Left forelimb (tissue), 1 donor: ENCODE data around the gene CAV1.

Experiments used
- DNase-seq: peaks from one replicate; pipeline ENCODE4 v3.0.0-alpha.2; 2018; ENCODE audit warnings: low spot score

The CAV1 gene

DNA sequence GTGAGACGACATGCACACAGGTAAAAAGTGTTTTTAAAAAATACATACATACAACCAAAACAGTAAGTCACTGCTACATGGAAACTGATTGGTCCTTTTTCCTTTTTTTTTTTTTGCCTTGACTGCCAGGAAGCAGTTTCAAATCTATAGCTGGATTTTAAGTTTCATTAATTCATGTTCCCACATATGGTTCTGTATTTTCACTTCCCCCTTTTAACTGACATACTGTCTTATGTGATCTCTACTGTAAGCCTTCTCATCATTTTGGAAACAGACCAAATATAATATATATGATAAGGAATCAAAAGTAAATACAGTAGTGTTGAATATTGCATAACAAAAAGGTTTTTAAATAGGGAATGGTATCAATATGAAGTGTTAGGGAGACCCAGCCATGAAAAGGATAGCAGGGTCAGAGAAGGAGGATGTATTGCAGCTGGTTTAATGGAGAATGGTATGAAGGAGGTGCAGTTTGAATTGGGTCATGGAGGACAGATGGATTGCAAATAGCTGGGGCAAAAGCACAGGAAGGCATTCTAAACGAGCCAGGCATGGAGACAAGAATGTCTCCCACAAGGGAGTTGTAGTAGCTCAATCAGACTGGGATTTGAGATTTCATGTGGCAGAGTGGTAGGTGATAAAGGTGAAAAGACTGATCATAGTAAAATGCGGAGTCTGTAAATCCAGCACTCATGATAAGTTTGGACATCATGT, 5.4 kb downstream of the CAV1 start:
- DNase-seq: no peak

DNA sequence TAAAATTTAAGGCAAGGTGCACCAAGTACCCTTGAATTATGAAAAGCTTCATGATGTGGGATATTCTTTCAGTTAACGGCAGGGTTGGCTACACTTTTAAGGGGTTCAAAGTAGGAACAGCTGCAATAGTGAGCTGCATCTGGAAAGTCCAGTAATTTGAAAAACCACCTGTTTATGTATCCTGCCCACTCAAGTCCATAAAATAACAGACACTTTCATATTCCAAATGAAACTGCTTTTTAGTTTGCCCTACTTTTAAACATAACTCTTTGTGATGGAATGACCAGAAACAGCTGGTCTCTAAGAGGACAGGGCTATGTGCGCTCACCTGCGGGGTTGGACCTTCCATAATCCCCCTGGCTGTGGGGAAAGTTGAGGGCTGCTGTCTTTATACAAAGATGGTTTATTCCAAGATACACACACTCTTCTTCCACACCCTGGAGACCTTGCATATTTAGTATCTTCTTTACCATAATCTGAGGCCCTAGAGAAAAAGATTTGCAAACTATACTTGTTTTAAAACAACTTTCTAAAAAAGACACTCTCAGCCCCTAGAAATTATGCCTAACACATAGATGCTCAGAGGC, 7.4 kb downstream of the CAV1 start:
- DNase-seq: no peak

DNA sequence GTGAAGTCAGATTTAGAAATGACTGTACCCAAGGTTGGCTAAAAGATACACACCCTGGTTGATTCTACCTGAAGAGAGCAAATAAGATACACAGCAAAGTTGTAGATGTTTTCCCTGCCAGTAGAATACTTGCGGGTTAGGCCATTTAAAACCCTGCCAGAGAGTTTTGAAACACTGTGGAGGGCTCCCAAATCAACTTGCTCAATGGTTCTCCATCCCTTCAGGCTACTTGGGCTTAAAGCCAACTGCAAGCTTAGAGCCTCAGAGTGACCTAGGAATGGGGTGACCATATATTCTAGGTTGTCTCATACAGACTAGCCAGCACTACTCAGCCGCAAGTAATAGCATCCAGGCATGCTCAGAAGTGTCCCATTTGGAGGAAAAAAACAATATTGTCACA, 10.0 kb downstream of the CAV1 start:
- DNase-seq: no peak

DNA sequence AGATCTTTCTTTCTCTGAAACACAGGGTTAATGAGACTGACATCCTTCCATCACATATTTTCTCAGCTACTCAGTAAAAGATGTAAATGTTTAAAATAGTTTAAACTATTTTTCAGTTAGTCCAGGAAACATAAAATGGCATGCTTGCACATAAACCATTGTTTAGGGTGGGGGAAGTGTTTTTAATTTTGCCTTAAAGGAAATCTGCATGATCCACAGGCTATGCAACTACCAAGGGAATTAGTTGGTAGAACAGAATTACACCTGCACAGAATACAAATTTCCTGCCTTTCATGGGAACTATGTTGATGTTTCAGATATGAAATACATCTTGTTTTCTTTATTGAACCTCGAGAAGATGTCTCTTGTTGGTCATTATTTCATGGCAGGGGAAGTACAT, 10.6 kb downstream of the CAV1 start:
- no peak for DNase-seq

DNA sequence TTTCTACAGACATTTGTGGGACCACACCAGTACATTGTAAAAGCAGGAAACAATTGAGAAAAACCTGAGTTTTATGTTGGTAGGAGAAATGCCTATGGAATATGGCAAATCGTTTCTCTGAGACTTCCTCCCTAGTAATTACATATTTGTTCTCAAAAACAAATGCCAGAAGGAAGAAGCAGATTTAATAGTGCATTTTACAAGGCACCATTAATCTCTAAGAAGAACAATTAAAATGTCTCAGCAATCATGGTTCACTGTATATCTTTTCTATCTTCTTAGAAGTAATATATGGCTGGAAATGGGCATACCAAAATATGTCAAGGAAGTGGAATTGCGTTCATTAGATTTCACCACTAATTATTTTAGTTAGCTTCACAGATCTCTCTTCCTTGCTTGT, 13.3 kb downstream of the CAV1 start:
- no peak for DNase-seq

DNA sequence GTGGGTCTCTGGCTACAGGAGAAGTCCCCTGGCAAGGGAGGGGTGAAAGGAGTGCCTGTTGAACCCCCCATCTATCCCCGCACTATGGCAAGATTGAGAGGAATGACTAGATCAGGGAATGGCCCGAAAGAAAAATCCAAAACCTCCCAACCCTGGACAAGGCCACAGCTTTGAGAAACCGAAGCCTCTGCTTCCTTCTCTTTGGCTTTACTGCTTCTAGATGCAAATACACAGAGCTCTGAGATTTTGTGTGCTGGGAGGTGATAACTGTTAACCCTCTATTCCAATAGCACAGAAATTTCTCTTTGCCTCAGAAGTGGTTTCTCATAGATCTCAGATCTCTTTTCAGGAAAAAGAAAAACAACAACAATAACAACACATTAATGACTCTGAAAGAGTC, 15.0 kb downstream of the CAV1 start:
- DNase-seq: no peak

DNA sequence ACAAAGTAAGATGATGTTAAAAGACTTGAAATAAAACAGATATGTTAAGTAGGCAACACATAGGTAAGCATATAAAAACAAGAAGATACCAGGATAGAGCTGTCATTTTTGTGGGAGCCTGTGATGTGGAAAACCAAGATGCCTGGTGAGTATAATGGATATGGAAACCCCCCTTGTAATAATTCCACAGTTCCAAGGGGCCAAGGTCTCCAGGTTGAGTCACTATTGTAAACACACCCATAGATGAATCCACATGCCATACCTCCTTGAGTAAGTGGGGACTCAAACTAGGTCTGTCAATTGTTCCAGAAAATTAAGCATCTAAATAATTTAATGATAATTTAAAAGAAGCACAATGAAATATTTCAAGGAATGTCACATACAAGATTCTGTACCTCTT, 15.9 kb downstream of the CAV1 start:
- DNase-seq: no peak

DNA sequence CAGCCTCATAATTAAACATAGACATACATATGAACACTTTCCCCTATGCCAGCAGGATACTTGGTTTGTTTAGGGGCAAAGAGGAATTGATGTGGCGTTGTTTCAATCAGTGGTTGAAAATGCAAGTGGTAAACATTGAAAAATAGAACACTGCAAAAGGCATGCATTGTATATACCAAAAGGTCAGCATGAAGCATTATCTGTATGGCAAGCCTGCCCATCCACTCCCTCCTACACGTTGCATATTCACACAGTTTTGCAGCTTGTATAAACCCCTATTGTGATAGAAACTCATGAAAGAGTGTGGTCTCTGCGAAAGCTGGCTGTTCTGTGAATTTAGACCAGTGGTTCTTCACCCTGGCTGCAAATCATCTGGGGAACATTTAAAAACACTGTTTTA, 17.1 kb downstream of the CAV1 start:
- no peak for DNase-seq

DNA sequence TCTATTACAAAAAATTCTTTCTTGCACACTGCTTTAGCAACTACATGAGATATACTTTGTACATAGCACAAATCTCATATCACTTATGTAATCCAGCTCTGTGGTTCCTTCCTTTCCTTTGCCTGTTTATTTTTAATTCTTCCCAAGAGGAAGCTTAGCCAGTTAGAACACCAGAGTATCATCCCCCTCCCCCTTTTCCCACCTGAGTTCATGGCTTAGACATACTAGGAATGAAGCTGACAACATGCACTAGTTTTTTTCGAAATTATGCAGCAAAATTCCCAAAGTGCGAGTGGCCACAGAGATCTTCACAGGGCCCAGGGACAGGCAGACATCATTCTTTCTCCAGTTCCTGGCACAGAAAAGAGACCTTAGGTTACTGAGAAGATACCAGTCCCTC, 17.8 kb downstream of the CAV1 start:
- no peak for DNase-seq

DNA sequence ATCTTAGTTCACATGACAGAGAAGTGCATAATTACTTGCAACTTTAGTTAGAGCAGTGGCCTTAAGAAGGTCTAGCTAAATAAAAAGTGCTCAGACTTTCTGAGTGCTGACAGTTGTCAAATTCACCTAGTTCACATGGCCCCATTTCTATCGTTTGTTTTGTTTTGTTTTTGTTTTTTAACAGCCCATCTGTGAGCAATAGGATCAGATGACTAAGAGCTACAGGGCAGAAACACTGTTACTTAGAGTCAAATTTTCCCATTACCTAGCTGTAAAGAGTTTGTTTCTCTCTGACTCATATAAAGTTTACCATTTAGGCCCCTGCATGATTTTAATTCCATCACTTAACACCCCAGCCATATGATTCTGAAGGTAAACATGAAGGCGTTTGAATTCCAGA, 18.8 kb downstream of the CAV1 start:
- DNase-seq: no peak

DNA sequence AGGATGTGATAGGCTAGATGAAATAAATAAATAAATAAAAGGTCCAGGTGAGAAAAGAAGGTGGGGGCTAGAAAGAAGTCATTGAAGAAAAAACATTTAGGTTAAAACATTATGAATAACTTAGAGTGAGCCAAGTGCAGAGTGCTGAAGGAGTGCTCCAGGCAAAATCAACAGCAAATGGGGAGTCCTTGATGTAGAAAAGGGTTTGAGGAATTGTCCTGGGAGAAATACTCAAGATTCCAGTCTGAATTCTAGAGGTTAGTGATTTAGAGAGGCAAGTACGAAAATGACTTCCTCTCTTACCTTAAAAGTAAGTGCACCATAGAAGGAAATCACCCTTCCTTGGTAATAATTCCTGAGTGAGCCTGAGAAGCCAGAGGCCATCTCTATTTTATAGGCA, 19.7 kb downstream of the CAV1 start:
- DNase-seq: no peak

DNA sequence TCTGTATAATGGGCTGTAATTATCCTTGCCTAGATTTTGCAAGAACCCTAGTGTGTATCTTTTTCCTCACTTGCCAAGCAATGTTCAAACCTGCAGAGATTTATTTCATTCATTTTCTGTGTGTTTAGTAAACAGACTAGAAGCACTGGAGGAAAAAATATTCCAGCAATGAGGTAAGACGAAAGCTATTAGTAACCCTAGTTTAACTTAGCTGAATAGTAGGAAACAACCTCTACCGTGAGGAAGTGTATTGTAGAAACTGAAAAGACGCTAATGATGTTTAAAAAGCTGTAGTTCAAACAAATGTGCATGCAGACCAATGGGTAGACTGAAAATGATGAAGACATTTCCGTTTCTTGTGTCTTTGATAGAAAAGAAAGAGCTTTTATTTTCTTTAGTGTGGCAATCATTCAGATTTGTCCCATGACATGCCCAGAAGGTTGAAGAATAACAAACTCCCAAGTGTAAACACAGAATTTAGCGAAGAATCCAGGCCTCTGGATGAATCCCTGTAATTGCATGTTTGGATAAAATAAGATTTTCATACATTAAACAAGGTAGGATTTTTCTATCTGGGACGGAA, 20.7 kb downstream of the CAV1 start:
- DNase-seq: no peak

DNA sequence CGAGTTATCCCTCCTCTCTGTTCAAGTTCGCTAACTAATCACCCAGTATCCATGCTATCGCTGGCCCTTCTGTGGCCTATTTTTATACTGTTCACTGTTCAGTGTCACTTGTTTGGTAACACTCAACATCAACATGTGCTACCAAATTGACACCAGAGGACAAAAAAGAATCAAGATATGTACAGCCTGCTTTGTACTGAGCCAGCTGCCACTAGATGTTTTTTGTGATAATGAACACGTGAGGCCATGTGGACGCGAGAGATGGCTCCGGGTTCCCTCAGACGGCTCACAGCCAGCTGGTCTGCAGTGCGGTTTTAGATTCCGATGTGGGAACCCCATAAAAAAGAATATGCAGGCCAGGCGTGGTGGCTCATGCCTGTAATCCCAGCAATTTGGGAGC, 21.2 kb downstream of the CAV1 start:
- no peak for DNase-seq

DNA sequence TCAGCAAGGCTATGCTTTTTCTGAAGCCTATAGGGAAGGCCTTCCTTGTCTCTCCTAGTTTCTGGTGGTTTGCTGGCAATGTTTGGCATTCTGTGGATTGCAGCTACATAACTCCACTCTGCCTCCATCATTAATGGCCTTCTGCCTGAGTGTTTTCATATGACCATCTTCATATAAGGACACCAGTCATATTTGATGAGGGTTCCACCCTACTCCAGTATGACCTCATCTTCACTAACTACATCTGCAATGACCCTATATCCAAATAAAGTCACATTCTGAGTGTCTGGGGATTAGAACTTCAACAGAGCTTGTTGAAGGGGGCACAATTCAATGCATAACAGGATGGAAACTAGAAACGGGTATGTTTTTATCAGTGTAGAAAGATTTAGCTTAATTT, 22.1 kb downstream of the CAV1 start:
- no peak for DNase-seq

DNA sequence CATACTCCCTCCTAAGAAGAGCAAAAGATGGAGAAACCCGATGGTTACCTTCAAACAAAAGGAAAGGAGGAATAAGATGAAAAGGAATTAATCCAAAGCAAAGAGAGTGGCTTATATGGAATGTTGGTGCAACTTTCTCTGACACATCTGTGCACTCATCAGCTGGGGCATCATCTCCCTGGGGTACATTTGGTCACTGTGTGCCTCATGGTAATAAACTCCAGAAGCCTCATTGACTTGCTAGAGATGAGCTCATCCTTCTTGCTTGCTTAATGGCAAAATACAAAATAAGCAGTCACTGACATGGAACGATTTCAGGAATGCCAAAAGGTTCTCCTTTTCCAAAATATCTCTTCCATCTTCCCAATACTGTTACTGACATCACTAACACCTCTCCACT, 22.5 kb downstream of the CAV1 start:
- DNase-seq: no peak

DNA sequence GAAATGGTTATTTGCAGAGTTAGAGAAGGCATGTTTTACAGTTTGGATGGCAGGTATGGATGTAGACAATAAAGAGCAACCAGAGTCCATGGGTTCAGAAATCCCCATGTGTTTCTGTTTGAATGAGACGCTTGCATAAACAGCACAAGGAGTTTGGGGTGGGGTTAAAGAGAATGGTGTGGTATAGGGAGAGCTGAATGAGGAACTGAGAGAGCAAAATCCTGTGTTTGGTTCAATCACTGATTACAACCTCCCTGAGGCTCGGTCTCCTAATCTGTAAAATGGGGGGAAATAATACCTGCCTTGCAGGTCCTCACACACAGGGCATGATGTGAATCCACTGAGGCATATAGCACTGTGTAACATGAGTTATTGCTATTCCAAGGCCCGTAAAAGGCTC, 23.7 kb downstream of the CAV1 start:
- DNase-seq: no peak

DNA sequence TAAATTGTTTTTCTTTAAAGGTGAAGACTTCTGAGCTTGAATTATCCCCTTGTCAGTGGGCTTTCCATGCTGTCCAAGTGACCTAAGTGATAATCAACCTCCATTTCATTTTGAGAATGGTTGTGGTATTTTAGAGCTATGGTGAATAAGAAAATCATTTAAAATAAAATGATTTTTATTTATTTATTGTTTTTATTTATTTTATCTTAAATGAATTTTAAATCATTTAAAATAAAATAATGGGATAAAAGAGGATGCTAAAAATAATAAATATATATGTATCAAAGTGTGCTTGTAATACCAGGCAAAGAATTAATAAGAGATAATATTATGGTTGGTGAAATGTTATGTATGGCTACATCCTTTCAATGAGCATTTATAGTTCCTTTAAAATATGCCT, 24.5 kb downstream of the CAV1 start:
- no peak for DNase-seq

DNA sequence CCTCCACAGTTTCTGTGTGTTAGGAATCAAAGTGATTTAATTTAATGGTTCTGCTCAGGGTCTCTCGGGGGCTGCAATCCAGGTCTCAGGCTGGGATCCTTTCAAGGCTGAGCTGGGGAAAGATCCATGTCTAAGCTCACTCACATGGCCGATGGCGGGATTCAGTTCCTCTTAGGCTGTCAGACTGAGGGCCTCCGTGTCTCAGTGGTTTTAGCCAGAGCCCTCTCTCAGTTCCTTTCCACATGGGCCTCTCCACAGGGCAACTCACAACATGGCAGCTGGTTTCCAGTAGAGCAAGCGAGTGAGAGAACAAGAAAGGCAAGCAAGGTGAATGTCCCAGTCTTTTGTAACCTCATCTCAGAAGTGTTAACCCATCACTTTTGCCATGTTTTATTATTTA, 26.9 kb downstream of the CAV1 start:
- DNase-seq: no peak

DNA sequence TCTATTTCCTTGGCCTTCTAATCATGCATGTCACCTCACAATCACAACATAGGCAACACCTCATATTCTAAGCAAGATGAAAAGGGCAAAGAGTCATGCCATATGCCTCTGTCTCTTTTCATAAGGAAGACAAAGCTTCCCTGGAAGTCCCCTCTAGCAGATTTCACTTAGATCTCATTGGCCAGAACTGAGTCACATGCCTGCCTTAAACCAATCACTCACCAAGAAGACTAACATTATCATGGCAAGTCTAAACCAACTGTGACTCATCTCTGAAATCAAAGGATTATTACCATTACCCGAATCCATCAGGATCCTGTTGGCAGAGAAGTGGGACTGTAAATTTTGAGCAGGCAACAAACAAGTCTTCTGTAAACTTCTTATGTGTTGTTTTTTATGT, 27.8 kb downstream of the CAV1 start:
- DNase-seq: no peak

DNA sequence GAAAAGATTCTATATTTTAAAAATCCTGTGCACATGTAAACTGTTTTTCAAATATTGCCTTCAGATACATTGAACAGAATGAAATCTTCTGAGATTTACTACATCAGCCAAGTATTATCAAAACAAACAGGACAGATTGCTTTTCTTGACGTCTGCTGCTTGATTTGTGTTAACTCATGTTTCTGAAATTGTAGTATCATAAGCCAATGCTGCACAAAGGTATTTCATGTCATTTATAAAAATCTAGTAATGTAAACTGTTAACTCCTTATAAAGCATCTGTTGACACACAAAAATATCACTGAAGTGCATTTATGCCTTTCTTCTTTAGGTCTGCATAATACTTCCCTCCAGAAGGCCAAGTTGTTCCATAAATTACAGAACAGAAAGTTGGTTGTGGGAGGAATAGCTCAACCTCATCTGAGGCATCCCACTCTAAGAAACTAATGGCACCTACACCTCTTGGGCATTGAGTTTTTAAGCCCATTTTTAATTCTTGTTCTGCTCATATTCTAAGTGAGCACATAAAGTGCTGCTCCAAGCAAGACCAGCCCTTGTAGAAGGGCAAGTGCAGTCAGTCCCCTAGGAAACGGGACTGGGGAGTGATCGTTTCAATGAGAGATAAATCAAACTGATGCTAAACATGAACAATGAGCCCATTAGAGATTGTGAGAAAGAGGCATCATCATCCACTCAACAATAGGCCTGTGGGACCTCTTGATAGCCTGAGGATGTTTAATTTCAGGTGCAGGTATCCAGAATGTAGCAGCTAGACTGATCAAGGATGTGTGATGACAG, 28.5 kb downstream of the CAV1 start:
- no peak for DNase-seq

DNA sequence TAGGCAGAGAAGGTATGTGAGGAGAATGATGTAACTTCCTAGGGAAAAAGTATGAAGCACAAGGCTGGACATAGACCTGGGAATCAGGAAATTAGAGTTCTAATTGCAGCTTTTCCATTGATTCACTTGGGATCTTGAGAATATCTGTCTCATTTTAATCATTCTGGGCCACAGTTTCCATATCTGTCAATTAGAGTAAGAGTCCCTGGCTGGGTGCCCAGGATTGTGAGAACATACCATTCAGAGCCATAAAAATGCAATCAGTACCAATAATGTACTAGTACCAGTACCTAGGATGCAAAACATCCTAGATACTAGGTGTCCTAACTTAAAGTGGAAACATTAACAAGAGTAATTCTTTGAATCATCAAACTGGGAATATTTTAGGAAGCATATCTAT, 29.6 kb downstream of the CAV1 start:
- DNase-seq: no peak

DNA sequence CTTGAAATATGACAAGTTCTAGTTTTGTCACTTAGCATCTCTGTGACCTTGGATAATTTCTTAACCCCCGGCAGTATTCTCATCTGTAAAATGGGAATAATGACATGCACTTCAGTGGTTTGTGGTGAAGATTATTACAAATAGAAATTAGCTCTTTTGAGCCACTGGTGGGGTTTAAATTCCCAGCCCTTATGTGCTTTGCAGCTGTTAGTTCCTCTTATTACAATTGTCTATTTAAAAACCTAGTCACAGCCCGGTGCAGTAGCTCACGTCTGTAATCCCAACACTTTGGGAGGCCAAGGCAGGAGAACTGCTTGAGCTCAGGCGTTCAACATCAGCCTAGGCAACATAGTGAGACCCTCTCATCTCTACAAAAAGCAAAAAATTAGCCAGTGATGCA, 30.1 kb downstream of the CAV1 start:
- DNase-seq: no peak

DNA sequence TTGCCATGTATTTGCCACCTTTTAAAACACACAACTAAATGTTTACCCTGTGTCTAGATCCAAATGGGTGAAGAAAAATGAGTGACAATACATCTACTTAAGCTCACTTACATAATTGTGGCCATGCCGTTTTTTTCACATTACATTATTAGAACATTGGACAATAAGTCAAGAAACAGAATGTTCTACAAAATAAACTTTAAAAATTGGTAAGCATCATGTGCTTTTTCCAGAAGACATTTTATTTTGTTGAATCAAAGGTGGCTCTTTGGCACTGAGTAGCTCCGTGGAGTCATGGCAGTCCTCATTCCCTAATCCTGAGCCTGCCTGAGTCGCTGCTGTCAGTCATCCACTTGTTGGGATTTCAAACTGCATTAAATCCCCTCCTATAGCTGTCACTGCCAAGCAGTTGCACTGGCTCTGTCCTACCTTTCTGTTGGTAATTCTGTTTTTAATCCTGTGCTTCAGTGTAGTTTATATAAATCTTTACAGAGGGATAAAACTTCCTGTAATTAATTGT, 32.3 kb downstream of the CAV1 start:
- no peak for DNase-seq
